GM19193 (cell line): ENCODE results near the gene INTS7.
A peak's percentile ranks its signal among the peaks of the same experiment; 100 is the strongest.

Source experiments
- POLR2A ChIP-seq: IDR thresholded peaks from 4 replicates; pipeline ENCODE4 v1.6.1; 2011; ENCODE audit not compliant: insufficient read depth, insufficient read length; ENCODE audit errors: extremely low read depth

Gene INTS7, protein sequence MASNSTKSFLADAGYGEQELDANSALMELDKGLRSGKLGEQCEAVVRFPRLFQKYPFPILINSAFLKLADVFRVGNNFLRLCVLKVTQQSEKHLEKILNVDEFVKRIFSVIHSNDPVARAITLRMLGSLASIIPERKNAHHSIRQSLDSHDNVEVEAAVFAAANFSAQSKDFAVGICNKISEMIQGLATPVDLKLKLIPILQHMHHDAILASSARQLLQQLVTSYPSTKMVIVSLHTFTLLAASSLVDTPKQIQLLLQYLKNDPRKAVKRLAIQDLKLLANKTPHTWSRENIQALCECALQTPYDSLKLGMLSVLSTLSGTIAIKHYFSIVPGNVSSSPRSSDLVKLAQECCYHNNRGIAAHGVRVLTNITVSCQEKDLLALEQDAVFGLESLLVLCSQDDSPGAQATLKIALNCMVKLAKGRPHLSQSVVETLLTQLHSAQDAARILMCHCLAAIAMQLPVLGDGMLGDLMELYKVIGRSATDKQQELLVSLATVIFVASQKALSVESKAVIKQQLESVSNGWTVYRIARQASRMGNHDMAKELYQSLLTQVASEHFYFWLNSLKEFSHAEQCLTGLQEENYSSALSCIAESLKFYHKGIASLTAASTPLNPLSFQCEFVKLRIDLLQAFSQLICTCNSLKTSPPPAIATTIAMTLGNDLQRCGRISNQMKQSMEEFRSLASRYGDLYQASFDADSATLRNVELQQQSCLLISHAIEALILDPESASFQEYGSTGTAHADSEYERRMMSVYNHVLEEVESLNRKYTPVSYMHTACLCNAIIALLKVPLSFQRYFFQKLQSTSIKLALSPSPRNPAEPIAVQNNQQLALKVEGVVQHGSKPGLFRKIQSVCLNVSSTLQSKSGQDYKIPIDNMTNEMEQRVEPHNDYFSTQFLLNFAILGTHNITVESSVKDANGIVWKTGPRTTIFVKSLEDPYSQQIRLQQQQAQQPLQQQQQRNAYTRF

DNA sequence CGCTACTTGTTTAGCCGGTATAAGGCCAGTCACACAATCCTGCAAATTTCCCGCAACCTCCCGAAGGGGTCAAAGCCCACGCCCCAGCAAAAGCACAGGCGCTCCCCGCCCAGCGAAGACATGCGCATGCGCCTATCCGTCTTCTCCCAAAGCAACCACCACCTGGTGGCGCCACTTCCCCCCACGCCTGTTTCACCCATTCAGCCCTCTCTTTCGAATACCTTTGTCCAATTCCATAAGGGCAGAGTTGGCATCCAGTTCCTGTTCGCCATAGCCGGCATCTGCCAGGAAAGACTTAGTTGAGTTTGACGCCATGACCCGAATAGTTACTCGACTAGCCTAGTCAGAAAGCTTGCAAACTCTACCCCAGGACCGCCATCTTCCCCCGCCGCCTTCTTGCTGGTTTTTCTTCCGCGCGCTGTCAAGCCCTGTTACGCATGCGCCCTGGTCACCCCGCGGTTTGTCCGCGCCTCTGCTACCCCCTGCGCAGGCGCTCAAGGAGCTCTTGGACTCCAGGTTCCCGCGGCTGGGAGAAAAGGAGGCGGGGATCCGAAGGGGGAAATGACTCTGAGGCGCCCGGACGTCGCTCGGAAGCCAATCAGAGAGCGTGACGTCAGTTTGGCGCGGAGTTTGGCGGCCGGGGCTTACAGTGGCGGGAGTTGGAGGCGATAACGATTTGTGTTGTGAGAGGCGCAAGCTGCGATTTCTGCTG is at the start of gene INTS7, which contains the start of gene DTL:
Gene INTS7 (minus strand): TSS at position 435 of the 712 bp plus-strand sequence. CDS start 120 bp downstream, at position 315.
Gene DTL (plus strand): TSS at position 626 of the 712 bp plus-strand sequence. CDS start 143 bp downstream, outside the sequence.
- peak; percentile 90 for TF ChIP-seq POLR2A

GRCh38 chr1:212082765-212083406 is 47.5 kb upstream of the INTS7 start:
- no peak for TF ChIP-seq POLR2A

DNA sequence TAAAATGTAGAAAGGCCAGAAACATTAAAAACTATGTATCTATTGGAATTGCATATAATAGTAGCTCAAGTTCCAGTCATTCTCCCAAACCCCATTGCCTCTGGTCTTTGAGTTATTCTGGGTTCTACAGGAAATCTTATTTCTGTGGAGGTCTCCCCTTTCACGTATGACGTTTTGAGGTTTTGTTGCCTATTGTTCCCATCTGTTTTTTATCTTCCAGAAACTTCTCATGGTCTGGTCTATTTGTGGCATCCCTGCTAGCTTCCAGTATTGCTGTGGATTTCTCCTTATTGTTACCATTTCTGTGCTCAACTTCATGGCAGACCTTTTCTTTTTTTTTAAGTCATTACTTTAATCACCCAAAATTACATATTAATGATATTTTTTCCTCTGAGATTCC is 43.5 kb upstream of the INTS7 start:
- TF ChIP-seq POLR2A = no peak

GRCh38 chr1:212077028-212077427 is 41.7 kb upstream of the INTS7 start:
- TF ChIP-seq POLR2A = no peak

DNA sequence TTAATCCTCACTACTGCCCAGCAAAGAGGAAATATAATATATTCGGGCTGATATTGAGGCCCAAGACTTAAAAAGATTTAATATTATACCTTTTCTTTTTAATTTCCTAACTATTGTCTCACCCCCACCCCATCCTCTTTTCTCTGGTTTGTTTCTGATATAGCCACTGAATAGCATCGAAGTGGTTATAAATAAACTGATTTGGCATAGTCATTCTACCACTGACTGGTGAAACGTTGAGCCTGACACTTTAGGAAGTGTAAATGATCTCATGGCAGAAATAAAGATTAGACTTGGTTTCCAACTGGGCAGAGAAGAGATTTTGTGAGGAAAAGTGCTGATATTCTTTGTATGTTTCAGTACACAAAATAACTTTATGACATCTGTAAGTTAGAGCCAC is 39.5 kb upstream of the INTS7 start:
- no peak for TF ChIP-seq POLR2A

DNA sequence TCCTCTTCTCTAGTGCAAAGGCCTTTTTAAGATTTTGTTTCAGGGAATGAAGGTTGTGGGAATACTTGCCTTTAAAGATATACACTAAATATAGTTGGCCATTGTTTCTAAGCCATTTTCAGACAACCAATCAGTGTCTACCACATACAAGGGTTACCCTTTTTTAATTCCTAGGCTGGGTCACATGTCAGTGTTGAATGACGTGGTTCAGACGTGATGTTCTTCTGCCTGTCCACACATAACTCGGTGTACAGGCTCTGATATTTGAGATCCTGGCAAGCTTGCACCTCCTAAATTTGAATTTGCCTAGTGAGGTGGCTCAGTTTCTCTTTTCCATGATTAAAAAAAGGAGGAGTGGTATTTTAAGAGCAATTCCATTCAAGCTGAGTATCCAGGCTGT is 39.0 kb upstream of the INTS7 start:
- no peak for TF ChIP-seq POLR2A

- no peak for TF ChIP-seq POLR2A
These were observed 38.1 kb upstream of the INTS7 start for GRCh38 chr1:212073490-212073889.

GRCh38 chr1:212072047-212072446 is 36.7 kb upstream of the INTS7 start:
- no peak for TF ChIP-seq POLR2A

DNA sequence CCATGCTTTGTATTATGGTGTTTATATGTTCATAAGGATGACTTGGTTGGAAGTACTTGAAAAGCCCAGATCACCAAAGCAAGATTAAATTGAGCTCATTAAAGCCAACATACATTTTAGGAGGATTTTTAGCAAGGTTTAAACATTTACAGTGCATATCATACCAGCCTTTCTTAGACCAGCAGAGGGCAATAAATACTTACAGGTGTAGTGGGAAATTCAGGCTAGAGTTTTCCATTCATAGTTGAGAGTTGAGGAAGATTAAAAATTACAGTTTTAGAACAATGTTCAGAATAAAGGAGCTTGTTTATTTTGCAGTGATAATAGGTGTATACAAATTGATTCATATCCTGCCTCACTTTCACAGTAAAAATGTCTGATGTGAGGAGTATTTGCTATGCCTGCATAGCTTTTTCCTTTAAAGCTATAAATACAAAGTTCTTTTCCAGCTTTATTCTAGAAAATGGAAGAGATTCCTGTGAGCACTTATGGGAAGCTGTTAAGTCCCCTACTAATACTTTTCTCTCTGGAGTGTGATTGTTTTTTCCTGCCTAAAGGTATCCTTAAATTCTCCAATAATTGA is 35.5 kb upstream of the INTS7 start:
- TF ChIP-seq POLR2A = no peak

- TF ChIP-seq POLR2A = no peak
These were observed 32.4 kb upstream of the INTS7 start for GRCh38 chr1:212067787-212068186.

- TF ChIP-seq POLR2A = no peak
These were observed 27.6 kb upstream of the INTS7 start for GRCh38 chr1:212062832-212063438.

GRCh38 chr1:212060632-212061472 is 25.5 kb upstream of the INTS7 start:
- no peak for TF ChIP-seq POLR2A

GRCh38 chr1:212055333-212055732 is 20.0 kb upstream of the INTS7 start:
- no peak for TF ChIP-seq POLR2A
